Activated naive CD8-positive, alpha-beta T cell treated with anti-CD3 and anti-CD28 coated beads, Interleukin-2, amount 10 ng/mL, durations not matched to agents 7 days and 5 days (primary cell): Measurements from ENCODE around the gene DOHH. TPM values are rescaled to one million over a fixed set of nuclear protein-coding genes. Genes with fewer than 3 reads are reported as not detected.
A peak's percentile ranks its signal among the peaks of the same experiment; 100 is the strongest.

Experiments
- ATAC-seq: fragments of 150-1000 bp; cut with Tn5 transposase; one replicate; pipeline ENCODE4 v1.10.0; 2021; ENCODE audit warnings: low read depth, moderate library complexity
- POLR2A ChIA-PET: fragments of 350-600 bp; sonication (Branson Sonifier 250); formaldehyde crosslinking; loops from one replicate; lab custom pipeline; 2021; ENCODE audit warnings: antibody characterized with exemption; lab: Charles Lee
- DNase-seq: peaks from one replicate; pipeline ENCODE4 v3.0.0; 2021
- H3K27ac Mint-ChIP-seq: one replicate; pipeline ENCODE4 v1.8.0; 2022; ENCODE audit warnings: mild to moderate bottlenecking, mixed read lengths
- H3K27me3 Mint-ChIP-seq: one replicate; pipeline ENCODE4 v1.8.0; 2022; ENCODE audit warnings: mild to moderate bottlenecking, moderate library complexity, mixed read lengths
- H3K36me3 Mint-ChIP-seq: one replicate; pipeline ENCODE4 v1.8.0; 2021; ENCODE audit warnings: mild to moderate bottlenecking, mixed read lengths
- H3K4me1 Mint-ChIP-seq: one replicate; pipeline ENCODE4 v1.8.0; 2021; ENCODE audit warnings: mixed read lengths
- H3K4me3 Mint-ChIP-seq: one replicate; pipeline ENCODE4 v1.8.0; 2022; ENCODE audit warnings: mild to moderate bottlenecking, moderate library complexity, mixed read lengths
- H3K9me3 Mint-ChIP-seq: one replicate; pipeline ENCODE4 v1.8.0; 2021; ENCODE audit warnings: mixed read lengths
- total RNA-seq, 2 experiments: library from RNA; stranded (reverse); gene quantifications; one replicate each; pipeline ENCODE4 v1.2.3, GENCODE V29; 2021

The DOHH gene
- total RNA-seq, 2 experiments from 2014 or later = 9.9 to 12.1 TPM

GRCh38 chr19:3538965-3539755 is 38.7 kb upstream of the DOHH start, which contains the start of gene TEKTIP1:
TSS of gene TEKTIP1 (plus strand) at chr19:3539174. CDS start at chr19:3539178, 4 bp downstream.
- H3K4me3 Mint-ChIP-seq = no peak within 1 kb of the TSS
- DNase-seq = no peak
- POLR2A ChIA-PET = no interaction called here
- H3K4me1 Mint-ChIP-seq = peaks cover 1% of the 10 kb centered on the region
- H3K27ac Mint-ChIP-seq = no peak within 1 kb of the TSS
- H3K36me3 Mint-ChIP-seq = peaks cover 13% of the 10 kb centered on the region
- H3K9me3 Mint-ChIP-seq = no peaks in the 10 kb centered on the region
- no peaks in the 10 kb centered on the region for H3K27me3 Mint-ChIP-seq
- ATAC-seq = no peak

- Mint-ChIP-seq H3K9me3 (no peaks in the 10 kb centered on the region), H3K27ac (no peak overlapping the region), H3K4me1 (peaks cover 1% of the 10 kb centered on the region), H3K4me3 (no peak overlapping the region), H3K27me3 (no peaks in the 10 kb centered on the region), H3K36me3 (peaks cover 17% of the 10 kb centered on the region)
- ATAC-seq (peak; percentile 11), DNase-seq (no peak)
- POLR2A ChIA-PET = no interaction called here
These were observed 37.9 kb upstream of the DOHH start for GRCh38 chr19:3538258-3538929.

- peak; percentile 9 for ATAC-seq
- Mint-ChIP-seq H3K9me3 (no peaks in the 10 kb centered on the region), H3K4me1 (peaks cover 1% of the 10 kb centered on the region), H3K27me3 (no peaks in the 10 kb centered on the region), H3K27ac (peak overlapping the region; percentile 58), H3K36me3 (peaks cover 17% of the 10 kb centered on the region), H3K4me3 (no peak overlapping the region)
- no peak for DNase-seq
- POLR2A ChIA-PET = no interaction called here
These were observed 37.2 kb upstream of the DOHH start for GRCh38 chr19:3537438-3538240.

- DNase-seq (no peak), ATAC-seq (no peak)
- H3K27ac Mint-ChIP-seq = peak overlapping the region; percentile 58
- POLR2A ChIA-PET = no interaction called here
- H3K27me3 Mint-ChIP-seq = no peaks in the 10 kb centered on the region
- peaks cover 19% of the 10 kb centered on the region for H3K36me3 Mint-ChIP-seq
- H3K4me3 Mint-ChIP-seq = no peak overlapping the region
- H3K4me1 Mint-ChIP-seq = peaks cover 1% of the 10 kb centered on the region
- no peaks in the 10 kb centered on the region for H3K9me3 Mint-ChIP-seq
These were observed 36.6 kb upstream of the DOHH start for GRCh38 chr19:3537101-3537437.

- Mint-ChIP-seq H3K4me3 (no peak overlapping the region), H3K27me3 (no peaks in the 10 kb centered on the region), H3K9me3 (no peaks in the 10 kb centered on the region), H3K36me3 (peaks cover 19% of the 10 kb centered on the region), H3K27ac (no peak overlapping the region), H3K4me1 (peaks cover 1% of the 10 kb centered on the region)
- no peak for DNase-seq
- POLR2A ChIA-PET = no interaction called here
- ATAC-seq = no peak
These were observed 36.1 kb upstream of the DOHH start for GRCh38 chr19:3536429-3537100.

- POLR2A ChIA-PET = no interaction called here
- H3K4me1 Mint-ChIP-seq = peaks cover 1% of the 10 kb centered on the region
- H3K36me3 Mint-ChIP-seq = peaks cover 19% of the 10 kb centered on the region
These were observed 35.5 kb upstream of the DOHH start for GRCh38 chr19:3535981-3536380.

GRCh38 chr19:3535563-3535965 is 35.1 kb upstream of the DOHH start:
- Mint-ChIP-seq H3K4me3 (no peak overlapping the region), H3K9me3 (no peaks in the 10 kb centered on the region), H3K36me3 (peaks cover 19% of the 10 kb centered on the region), H3K27ac (no peak overlapping the region), H3K4me1 (peaks cover 1% of the 10 kb centered on the region), H3K27me3 (no peaks in the 10 kb centered on the region)
- ATAC-seq (no peak), DNase-seq (no peak)
- POLR2A ChIA-PET = no interaction called here

More at GRCh38 chr19:3535981-3536380, 35.5 kb upstream of the DOHH start:
- DNase-seq (no peak), ATAC-seq (no peak)
- no peaks in the 10 kb centered on the region for H3K9me3 Mint-ChIP-seq
- no peak overlapping the region for H3K27ac Mint-ChIP-seq
- H3K4me3 Mint-ChIP-seq = no peak overlapping the region
- H3K27me3 Mint-ChIP-seq = no peaks in the 10 kb centered on the region

GRCh38 chr19:3535235-3535535 is 34.7 kb upstream of the DOHH start:
- DNase-seq (no peak), ATAC-seq (no peak)
- H3K27me3 Mint-ChIP-seq = no peaks in the 10 kb centered on the region
- no peaks in the 10 kb centered on the region for H3K9me3 Mint-ChIP-seq
- H3K27ac Mint-ChIP-seq = no peak overlapping the region
- H3K36me3 Mint-ChIP-seq = peaks cover 19% of the 10 kb centered on the region
- no peak overlapping the region for H3K4me3 Mint-ChIP-seq
- POLR2A ChIA-PET = no interaction called here
- peaks cover 1% of the 10 kb centered on the region for H3K4me1 Mint-ChIP-seq

GRCh38 chr19:3534375-3535234 is 34.1 kb upstream of the DOHH start:
- Mint-ChIP-seq H3K27me3 (no peaks in the 10 kb centered on the region), H3K27ac (no peak overlapping the region), H3K9me3 (no peaks in the 10 kb centered on the region), H3K36me3 (peaks cover 16% of the 10 kb centered on the region), H3K4me3 (no peak overlapping the region), H3K4me1 (peaks cover 1% of the 10 kb centered on the region)
- DNase-seq (no peak), ATAC-seq (no peak)
- POLR2A ChIA-PET = no interaction called here

GRCh38 chr19:3533563-3534216 is 33.2 kb upstream of the DOHH start:
- Mint-ChIP-seq H3K27ac (no peak overlapping the region), H3K27me3 (no peaks in the 10 kb centered on the region)
- POLR2A ChIA-PET = no interaction called here

GRCh38 chr19:3533033-3533432 is 32.6 kb upstream of the DOHH start:
- Mint-ChIP-seq H3K27me3 (no peaks in the 10 kb centered on the region), H3K36me3 (peaks cover 15% of the 10 kb centered on the region), H3K9me3 (no peaks in the 10 kb centered on the region), H3K4me3 (no peak overlapping the region), H3K27ac (no peak overlapping the region), H3K4me1 (peaks cover 1% of the 10 kb centered on the region)
- POLR2A ChIA-PET = no interaction called here
- ATAC-seq (no peak), DNase-seq (no peak)

More at GRCh38 chr19:3533563-3534216, 33.2 kb upstream of the DOHH start:
- DNase-seq (no peak), ATAC-seq (no peak)
- Mint-ChIP-seq H3K36me3 (peaks cover 14% of the 10 kb centered on the region), H3K4me1 (peaks cover 1% of the 10 kb centered on the region), H3K9me3 (no peaks in the 10 kb centered on the region), H3K4me3 (no peak overlapping the region)

- POLR2A ChIA-PET = interaction anchor here (0.9 kb wide), 1 partner anchor 557 kb away, joined by 3 read pairs; no protein-coding TSS in a partner anchor
- Mint-ChIP-seq H3K4me3 (no peak overlapping the region), H3K9me3 (no peaks in the 10 kb centered on the region), H3K36me3 (peaks cover 13% of the 10 kb centered on the region), H3K27me3 (no peaks in the 10 kb centered on the region), H3K4me1 (no peaks in the 10 kb centered on the region), H3K27ac (no peak overlapping the region)
- DNase-seq (no peak), ATAC-seq (no peak)
These were observed 31.8 kb upstream of the DOHH start for GRCh38 chr19:3532154-3532786.
